HT1080 (cell line): ENCODE measurements around the gene VPS33B. TPM values are rescaled to one million over a fixed set of nuclear protein-coding genes. Genes with fewer than 3 reads are reported as not detected.
"Not testable (repeated sequence)": the region's sequence is repeated elsewhere in the genome, so short reads cannot be mapped to it uniquely, and the experiment has no call there.

Source experiments
- DNase-seq: peaks from one replicate; pipeline ENCODE4 v3.0.0-alpha.2; 2015; ENCODE audit warnings: low read depth
- polyA plus RNA-seq, 2 experiments: library from polyadenylated mRNA; depleted of rRNA; stranded (reverse); fragments of >200 nt; gene quantifications; 2 replicates each; pipeline ENCODE4 v1.2.3, GENCODE V29; 2015
- total RNA-seq: library from RNA; depleted of rRNA; stranded (reverse); fragments of >200 nt; shearing (Covaris generic); gene quantifications from 2 replicates; pipeline ENCODE4 v1.2.3, GENCODE V29; 2014; rRNA removed

Gene VPS33B
- 11.6 and 12.7 TPM in 2 replicates for total RNA-seq
- polyA plus RNA-seq (2015; cell fraction: cytosol; rRNA removed), result 8.9 and 9.5 TPM in 2 replicates
- polyA plus RNA-seq (2015; cell fraction: nucleus; rRNA removed), result 19.7 and 26.5 TPM in 2 replicates

- DNase-seq, result peak; percentile 84
Measured at GRCh38 chr15:91022075-91022831, at the start of gene VPS33B. TSS of gene VPS33B (minus strand) at chr15:91022594. CDS start at chr15:91022249, 345 bp downstream.

GRCh38 chr15:91072161-91072560 is 49.8 kb upstream of the VPS33B start:
- DNase-seq, result no peak

DNA sequence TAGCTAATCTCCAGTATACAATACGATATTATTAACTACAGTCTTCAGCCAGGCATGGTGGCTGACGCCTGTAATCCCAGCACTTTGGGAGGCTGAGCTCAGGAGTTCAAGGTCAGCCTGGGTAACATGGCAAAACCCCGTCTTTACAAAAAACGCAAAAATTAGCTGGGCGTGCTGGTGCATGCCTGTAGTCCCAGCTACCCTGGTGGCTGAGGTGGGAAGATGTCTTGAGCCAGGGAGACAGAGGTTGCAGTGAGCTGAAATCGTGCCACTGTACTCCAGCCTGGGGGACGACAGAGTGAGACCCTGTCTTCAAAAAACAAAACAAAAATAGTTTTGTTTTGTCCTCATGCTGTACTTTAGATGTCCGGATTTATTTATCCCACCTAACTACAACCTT is 48.5 kb upstream of the VPS33B start:
- DNase-seq, result no peak

DNA sequence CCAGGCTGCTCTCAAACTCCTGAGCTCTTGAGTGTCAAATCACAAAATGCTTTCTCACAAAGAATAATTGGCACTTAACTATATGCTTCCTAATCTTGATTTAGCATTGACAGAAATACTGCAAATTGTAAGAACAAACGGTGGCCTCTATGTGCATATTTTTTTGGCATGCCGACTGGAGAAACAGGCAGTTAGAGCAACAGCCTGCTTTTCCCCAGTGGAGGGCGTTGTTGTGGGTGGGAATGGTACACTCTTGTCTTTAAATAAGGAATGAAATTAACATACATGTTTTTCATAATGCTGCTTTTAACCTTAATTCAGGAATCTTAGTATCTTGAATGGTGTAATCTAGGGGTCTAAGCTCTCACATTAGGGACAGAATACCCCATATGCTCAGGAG is 46.6 kb upstream of the VPS33B start:
- no peak for DNase-seq

- no peak for DNase-seq
Measured at GRCh38 chr15:91068436-91068835, 46.0 kb upstream of the VPS33B start.

GRCh38 chr15:91067036-91067435 is 44.6 kb upstream of the VPS33B start:
- peak; percentile 78 for DNase-seq

GRCh38 chr15:91065505-91065904 is 43.1 kb upstream of the VPS33B start:
- no peak for DNase-seq

- DNase-seq, result no peak
Measured at GRCh38 chr15:91061997-91062396, 39.6 kb upstream of the VPS33B start.

- DNase-seq, result no peak
Measured at GRCh38 chr15:91061230-91061629, 38.8 kb upstream of the VPS33B start.

DNA sequence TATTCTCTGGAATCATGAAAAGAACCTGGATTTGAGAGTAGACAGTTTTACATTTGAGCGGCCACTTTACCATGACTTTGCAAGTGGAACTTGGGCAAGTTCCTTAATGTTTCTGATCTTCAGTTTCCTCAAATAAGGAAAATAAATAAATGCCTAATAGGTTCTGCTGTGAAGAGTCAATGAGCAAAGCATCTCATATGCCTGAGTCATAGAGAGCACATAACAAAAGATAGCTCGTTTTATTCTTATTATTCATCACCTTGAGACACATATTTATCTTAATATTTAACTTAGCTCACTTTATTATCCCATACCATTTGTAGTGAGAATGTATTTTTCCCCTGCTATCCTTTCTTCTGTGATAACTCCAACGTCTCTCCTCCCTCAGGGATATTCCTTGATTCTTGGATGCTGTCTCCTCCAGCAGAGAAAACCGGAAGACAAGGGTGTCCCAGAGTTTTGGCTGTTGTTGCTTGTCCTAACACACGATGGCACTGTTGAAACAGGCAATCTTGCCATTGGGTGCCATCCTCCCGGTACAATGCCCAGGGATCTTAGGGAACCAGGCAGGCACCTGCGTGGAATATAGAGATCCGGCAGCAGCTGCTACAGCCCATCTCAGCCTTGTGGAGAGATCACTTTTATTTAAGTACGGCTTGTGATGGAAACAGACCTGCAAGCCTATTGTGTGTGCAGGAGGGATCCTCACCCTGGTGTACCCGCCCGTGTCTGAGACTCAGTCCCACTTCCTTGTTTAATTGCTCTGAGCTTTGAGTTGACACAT is 33.3 kb upstream of the VPS33B start:
- peak; percentile 63 for DNase-seq

DNA sequence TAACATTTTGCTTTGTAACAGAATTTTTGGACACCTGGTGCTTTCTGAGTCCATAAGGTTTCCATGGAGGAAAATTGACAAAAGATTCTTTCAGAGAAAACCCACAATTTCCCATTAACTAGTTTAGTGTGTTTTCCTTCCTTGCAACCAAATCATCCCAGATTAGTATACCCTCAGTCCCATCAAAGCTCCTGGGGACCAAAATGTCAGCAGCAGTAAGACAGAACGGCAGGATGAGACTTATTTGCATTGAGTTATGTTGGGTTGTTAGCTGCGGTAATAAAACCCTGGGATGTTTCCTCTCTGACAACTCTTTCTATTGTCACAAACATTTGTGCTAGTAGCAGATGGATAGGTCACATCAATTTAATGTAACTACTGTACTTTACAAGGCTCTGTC is 32.4 kb upstream of the VPS33B start:
- DNase-seq, result no peak

GRCh38 chr15:91051248-91051647 is 28.9 kb upstream of the VPS33B start:
- DNase-seq, result no peak

DNA sequence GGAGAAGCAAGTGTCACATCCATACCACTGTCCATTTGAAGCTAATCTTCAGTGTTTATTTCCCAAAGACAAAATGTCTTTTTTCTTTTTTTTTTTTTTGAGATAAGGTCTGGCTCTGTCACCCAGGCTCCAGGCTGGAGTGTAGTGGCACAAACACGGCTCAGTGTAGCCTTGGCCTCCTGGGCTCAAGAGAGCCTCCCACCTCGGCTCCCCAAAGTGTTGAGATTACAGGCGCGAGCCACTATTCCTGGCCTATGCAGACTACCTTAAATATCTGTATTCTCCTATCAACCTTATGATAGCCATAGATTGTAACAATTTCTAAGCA is 27.7 kb upstream of the VPS33B start:
- DNase-seq, result no peak

GRCh38 chr15:91049378-91050127 is 27.2 kb upstream of the VPS33B start:
- DNase-seq, result peak; percentile 65

DNA sequence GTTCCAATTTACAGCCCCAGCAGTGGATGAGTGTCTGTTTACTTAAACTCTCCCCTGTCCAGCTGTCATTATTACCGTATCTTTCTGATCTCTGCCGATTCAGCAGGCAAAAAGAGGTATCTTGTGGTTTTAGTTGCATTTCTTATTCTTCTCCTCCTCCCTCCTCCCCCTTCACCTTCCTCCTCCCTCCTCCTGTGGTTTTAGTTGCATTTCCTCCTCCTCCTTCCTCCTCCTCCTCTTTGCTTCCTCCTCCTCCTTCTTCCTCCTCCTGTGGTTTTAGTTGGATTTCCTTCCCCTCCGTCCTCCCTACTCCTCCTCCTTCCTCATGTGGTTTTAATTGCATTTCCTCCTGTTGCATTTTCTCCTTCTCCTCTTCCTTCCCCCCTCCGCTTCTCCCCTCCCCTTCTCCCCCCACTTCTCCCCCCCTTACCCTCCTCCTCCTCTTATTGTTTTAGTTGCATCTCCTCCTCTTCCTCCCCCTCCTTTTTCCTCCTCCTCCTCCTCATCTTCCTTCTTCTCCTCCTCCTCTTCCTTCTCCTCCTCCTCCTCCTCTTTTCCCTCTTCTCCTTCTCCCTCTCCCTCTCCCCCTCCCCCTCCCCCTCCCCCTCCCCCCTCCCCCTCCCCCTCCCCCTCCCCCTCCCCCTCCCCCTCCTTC is 25.3 kb upstream of the VPS33B start:
- DNase-seq, result no peak

DNA sequence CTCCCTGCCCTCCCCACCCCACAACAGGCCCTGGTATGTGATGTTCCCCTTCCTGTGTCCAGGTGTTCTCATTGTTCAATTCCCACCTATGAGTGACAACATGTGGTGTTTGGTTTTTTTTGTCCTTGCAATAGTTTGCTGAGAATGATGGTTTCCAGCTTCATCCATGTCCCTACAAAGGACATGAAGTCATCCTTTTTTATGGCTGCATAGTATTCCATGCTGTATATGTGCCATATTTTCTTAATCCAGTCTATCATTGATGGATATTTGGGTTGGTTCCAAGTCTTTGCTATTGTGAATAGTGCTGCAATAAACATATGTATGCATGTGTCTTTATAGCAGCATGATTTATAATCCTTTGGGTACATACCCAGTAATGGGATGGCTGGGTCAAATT is 23.7 kb upstream of the VPS33B start:
- not testable (repeated sequence) for DNase-seq

GRCh38 chr15:91045065-91045464 is 22.7 kb upstream of the VPS33B start:
- no peak for DNase-seq

DNA sequence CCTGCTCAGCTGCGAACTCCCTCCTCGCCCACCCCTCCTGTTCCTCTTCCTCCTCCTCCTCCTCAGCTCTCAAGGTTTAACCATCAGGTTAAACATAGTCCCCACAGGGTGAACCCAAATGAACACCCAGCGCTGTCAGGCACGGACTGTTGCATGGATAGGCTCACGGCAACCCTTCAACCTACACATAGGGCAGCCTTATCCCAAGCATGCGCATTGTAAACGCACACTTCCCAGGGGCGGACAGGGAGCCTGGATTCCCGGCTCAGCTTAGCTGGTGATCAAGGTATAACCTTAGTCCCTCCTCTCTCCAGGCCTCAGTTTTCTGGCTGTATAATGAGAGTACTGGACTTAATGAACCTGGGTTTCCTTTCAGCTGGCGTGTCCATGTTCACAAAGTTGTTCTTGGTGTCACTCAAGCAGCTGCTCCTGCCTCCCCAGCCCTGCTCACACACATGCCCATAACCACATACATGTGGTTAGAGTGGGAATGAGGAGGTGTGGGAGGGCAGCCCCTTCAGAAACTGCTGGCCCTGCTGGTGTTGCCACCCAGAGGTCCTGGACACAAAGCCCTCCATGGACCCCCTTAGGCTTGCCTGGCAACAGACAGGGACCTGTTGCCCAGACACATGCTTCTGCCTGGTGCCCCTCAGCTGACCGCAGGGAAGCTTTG is 20.9 kb upstream of the VPS33B start:
- no peak for DNase-seq

- peak; percentile 40 for DNase-seq
Measured at GRCh38 chr15:91040856-91041255, 18.5 kb upstream of the VPS33B start.

DNA sequence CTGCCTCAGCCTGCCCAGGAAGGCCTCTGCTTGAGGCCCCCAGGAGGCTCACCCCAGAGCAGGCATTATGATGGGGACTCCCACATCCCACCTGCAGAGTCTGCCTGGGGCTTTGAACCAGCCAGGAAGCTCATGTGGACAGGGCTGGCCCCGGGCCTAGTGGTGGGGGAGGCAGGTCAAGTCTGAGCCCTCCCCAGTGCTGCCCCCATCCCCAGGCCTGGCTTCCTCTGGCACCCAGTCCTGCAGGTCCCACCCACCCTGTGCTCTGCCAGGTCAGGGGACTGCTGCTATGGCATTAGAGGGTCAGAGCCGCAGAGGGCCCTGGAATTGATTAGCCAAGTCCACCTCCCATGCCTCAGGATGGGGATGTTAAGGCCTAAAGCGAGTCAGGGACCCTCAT is 17.6 kb upstream of the VPS33B start:
- no peak for DNase-seq
